Renal pelvis (tissue), 4 donors: Measurements from ENCODE around the gene PTGER1. TPM values are rescaled to one million over a fixed set of nuclear protein-coding genes. Genes with fewer than 3 reads are reported as not detected.
"Not testable (repeated sequence)": the region's sequence is repeated elsewhere in the genome, so short reads cannot be mapped to it uniquely, and the experiment has no call there.

ENCODE experiments used
- DNase-seq: peaks from one replicate; pipeline ENCODE4 v3.0.0-alpha.2; 2013
- polyA plus RNA-seq, 3 donors: library from polyadenylated mRNA; unstranded; fragments of 120-200 nt; gene quantifications; one replicate each; pipeline ENCODE4 v1.2.1, GENCODE V29; 2013; ENCODE audit not compliant: insufficient read length in 3 of 3

Gene PTGER1
- polyA plus RNA-seq, 3 donors: 5.6 to 7.0 (median 6.3) TPM

DNA sequence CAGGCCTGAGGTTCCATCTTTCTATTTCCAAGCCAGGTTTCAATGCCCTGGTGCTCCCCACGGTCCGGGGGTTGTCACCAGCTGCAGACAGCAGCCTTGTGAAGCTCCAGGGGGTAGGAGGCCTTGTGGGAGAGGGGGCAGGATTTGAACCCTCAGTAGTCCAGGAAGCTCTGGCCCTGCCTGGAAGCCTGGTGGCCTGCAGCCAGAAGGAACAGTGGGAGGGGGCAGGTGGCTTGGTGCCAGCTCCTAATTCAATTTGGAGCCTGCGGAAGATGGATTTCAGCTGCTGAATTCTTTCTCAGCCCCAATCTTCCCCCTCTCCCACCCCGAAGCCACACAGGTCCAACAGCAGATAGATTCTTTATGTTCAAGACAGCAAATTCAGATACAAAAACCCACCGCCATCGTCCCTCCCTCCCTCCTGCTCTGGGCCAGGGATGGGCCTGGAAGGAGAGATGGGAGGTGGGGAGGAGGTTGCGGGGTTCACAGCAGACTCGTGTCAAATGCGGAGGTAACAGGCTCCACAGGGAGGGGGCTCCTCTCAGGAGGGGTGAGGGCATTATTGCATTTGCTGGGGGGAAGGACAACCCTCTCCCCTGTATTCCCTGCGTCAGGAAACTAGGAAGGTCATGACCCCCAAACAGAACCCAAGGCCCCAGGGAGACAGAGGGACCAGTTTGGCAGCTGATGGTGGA is 2.4 kb upstream of the PTGER1 start:
- DNase-seq: peak; percentile 78

DNA sequence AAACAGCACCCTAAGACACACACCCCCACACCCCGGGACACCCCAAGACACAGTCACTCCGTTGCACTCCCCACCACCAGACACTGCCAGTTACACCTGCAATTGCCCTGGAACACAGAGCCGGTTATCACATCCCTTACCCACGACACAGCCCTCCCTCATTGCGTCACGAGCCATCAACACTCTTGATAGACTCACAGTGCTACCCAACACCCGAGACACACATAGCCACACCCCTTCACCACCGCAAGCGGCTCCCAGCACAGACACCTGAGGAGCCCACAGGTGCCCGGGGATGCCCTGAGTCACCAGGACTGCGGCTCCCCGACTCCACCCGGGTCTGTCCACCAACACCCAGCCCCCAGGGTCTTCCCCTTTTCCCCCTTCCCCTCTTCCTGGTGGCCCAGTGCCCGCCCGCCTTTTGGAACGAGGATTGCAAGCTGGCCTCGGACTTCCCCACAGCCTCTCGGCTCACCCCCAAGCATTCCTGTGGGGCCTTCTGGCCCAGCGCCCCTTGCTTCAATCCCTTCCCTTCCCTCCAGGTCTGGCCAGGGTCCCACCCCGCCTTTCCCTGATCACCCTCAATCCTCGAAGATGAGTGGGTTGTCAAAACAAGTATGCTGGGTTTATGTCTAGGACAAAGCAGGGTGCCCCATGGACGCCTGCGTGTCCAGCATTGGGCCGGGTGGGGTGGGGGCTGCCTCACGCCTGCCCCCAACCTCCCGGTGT is 1.7 kb upstream of the PTGER1 start:
- DNase-seq: no peak

DNA sequence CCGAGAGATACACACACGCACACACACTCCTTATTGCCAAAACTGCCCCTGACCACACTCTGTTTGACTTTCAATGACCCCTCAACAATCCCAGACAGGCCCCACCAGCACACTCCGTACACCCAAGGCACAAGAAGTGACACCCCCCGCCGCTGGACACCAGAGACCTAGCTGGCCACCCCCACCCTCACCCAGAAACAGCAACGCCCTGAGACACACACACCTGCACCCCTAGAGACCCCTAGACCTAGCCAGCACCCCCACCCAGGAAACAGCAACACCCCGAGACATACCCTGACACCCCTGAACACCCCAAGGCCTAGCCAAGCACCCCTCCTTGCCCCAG is 1.1 kb upstream of the PTGER1 start:
- DNase-seq: no peak

DNA sequence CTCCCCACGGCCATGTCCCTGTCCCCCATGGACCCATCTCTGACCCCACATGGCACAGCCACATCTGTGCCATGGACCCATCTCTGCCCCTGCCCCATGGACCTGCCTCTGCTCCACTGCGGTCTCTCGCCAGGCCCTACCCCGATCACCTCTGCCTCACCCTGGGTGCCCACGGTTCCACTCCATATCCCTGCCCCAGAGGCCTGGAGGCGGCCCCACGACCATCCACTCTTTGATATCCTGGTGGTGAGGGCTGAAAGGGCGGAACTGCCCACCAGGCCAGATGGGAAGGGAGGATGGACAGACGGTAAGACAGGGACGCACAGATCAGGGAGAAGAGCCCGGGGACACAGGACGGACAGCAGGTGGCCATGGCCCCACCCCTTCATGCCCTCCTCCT is 327 bp downstream of the PTGER1 start:
- DNase-seq: no peak

DNA sequence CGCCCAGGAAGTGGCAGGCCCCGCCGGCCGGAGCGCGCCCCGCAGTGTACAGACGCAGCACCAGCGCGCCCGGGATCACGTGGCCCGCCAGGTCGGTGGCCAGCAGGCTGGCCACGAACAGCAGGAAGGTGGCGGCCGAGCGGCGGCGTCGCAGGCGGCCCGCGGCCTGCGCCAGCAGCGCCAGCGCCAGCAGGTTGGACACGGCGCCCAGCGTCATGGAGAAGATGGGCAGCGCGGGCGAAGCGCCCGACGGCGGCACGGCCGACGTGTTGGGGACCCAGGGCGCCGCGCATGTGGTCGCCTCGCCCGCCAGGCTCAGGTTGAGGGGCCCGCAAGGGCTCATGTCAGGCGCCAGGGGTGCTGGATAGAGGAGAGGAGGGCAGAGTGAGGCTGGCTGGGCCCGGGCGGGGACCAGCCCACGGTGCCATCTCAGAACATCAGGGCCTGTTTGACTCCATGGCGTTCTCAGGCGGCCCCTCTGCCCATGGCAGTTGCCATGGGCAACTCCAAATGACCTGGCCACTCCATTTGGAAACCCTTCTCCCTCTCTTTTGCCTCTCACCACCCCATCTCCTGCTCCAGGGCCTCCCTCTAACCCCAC is 1.1 kb downstream of the PTGER1 start:
- no peak for DNase-seq

DNA sequence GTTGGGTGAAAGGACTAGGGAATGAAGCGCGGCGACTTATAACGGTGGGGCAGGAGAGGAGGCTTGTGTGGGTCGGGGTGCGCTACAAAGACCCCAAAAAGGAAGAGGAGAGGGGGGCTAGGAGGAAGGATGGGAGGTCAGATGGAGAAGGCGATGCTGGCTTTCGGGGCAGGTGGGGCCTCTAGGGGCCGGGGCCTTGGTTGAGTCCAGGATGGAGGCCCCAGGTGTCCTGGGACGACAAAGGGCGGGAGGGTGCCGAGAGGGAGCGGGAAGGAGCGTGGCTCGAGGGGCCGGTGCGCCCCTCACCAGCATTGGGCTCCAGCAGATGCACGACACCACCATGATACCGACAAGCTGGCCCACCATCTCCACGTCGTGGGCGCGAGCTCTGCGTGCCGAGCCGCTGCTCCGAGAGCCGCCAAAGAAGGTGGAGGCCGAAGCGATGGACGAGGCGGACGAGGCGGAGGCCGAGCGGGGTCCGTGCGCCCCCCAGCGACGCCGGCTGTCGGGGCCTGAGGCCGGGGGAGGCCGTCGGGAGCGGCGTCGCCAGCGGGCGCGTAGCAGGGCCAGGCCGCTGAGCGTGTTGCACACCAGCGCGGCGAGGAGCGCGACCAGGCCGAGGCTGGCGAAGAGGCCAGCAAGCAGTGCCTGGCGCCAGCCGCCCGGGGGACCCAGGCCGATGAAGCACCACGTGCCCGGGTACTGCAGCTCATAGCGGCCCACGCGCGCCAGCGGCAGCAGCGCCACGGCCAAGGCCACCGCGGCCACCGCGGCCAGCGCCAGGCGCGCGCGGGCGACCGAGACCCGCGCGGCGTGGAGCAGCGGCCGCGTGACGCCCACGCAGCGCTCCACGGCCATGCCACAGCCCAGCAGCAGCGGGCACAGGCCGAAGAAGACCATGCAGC is 1.8 kb downstream of the PTGER1 start:
- DNase-seq: no peak

DNA sequence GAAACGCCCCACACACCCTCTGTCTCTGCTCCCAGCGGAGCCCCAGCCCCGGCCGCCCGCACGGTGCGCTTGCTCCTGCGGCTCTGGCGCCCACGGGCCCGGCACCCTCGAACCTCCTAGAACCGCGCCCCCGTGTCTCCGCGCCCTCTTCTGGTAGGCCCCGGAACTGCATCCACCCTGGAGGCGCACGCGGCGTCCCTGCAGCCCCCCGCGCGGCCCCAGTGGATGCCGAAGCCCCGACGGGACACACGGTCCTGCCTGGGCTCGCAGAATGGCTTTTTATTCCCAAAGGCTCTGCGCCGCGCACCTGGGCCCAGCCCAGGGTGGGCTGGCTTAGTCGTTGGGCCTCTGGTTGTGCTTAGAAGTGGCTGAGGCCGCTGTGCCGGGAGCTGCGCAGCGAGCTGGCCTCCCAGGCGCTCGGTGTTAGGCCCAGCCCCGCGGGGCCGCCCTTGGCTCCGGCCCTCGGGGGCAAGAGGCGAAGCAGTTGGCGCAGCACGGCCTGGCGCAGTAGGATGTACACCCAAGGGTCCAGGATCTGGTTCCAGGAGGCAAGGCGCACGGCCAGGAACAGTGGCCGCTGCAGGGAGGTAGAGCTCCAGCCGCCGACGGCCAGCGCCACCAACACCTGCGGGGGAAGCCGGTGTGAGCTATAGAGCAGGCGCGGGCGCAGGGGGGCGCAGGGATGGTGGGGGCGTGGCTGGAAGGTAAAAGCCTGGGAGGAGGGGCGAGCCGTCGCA is 2.8 kb downstream of the PTGER1 start:
- no peak for DNase-seq

DNA sequence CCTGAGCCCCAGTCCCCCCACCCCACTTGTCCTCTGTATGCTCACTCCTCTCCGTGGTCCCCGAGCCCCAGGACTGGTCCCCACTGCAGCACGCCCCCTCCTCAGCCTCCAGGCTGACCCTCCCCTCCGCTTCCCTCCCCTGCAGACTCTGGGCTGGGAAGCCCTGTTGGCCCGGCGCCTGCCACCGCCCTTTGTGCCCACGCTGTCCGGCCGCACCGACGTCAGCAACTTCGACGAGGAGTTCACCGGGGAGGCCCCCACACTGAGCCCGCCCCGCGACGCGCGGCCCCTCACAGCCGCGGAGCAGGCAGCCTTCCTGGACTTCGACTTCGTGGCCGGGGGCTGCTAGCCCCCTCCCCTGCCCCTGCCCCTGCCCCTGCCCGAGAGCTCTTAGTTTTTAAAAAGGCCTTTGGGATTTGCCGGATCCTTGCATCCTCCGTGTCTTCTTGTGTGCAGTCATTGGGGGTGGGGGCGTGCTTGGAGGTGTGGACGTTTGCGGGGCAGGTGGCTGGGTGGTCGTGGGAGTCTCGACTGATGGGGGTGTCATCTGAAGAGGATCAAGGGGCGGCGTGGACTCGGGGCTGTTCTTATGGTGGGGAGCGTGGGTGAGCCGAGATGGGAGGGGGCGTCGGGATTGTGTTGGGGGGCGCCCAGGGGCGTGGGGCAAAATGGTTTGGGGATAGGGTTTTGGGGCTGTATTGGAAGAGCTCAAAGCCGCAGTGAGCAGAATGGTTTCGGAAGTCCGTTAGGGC is 3.5 kb downstream of the PTGER1 start:
- DNase-seq: no peak

DNA sequence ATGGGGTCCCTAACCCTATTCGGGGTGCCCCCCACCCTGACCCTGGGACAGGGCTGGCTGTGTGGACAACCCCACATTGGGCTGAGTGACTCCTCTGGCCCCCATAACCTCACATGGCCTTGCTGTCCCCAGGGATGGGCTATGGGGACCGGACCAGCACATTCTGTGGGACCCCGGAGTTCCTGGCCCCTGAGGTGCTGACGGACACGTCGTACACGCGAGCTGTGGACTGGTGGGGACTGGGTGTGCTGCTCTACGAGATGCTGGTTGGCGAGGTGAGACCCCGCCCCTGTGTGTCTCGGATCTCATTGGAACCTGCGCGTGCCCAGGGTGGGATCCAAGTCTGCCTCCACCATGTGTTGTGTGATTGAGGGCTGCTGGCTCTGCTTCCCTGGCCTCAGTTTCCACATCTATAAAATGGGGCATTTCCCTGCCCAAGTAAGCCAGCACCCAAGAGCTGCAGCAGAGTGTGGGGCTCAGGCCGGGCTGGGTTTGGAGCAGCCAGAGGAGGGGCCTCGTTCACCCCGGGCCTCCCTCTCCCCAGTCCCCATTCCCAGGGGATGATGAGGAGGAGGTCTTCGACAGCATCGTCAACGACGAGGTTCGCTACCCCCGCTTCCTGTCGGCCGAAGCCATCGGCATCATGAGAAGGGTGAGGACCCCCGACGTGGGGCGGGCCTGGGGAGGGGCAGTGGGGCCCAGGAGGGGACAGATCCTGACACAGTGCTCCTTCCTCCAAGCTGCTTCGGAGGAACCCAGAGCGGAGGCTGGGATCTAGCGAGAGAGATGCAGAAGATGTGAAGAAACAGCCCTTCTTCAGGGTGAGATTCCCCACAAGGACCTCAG is 4.9 kb downstream of the PTGER1 start:
- DNase-seq: no peak

DNA sequence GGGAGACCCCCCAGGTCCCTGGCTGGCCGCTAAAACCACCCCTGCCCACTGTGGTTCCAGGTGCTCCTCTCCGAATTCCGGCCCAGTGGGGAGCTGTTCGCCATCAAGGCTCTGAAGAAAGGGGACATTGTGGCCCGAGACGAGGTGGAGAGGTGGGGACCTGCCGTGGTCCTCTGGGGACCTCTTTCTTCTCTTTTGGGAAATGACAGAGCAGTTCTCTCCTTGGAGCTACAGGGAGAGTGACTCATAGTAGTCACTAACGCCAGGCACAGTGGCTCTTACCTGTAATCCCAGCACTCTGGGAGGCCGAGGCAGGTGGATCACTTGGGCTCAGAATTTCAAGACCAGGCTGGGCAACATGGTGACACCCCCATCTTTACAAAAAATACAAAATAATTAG is 7.3 kb downstream of the PTGER1 start:
- DNase-seq: no peak

DNA sequence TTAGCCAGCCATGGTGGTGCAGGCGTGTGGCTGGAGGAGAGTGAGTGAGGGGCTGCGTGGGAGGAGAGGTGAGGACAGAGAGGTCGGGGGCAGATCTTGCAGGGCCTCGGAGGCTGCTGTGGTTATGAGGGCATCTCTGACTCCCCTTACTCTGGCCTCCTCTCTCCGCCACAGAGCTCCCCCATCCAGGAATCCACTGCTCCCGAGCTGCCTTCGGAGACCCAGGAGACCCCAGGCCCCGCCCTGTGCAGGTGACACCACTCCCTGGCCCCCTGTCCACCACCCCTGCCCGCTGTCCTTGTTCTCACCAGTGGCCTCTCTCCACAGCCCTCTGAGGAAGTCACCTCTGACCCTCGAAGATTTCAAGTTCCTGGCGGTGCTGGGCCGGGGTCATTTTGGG is 7.8 kb downstream of the PTGER1 start:
- no peak for DNase-seq

DNA sequence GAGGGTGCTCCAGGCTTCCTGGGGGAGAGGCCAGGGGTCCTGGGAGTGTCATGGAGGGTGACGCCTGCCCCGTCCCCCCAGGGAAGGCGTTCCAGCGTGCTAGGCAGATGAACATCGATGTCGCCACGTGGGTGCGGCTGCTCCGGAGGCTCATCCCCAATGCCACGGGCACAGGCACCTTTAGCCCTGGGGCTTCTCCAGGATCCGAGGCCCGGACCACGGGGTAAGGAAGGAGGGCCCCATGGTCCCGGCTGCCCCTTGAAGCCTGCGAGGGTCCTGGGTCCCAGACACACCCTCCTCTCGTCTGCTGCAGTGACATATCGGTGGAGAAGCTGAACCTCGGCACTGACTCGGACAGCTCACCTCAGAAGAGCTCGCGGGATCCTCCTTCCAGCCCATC is 11.4 kb downstream of the PTGER1 start:
- no peak for DNase-seq

DNA sequence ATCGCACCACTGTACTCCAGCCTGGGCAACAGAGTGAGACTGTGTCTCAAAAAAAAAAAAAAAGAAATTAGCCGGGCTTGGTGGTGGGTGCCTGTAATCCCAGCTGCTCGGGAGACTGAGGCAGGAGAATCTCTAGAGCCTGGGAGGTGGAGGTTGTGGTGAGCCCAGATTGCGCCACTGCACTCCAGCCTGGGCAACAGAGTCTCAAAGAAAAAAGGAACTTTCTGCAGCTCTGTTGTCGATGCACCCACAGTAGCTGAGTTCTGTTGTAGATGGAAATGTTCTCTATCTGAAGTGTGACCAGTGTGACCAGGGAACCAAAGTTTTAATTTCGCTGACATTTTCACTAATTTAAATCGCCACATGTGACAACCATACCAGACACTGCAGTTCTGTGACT is 12.8 kb downstream of the PTGER1 start:
- not testable (repeated sequence) for DNase-seq

DNA sequence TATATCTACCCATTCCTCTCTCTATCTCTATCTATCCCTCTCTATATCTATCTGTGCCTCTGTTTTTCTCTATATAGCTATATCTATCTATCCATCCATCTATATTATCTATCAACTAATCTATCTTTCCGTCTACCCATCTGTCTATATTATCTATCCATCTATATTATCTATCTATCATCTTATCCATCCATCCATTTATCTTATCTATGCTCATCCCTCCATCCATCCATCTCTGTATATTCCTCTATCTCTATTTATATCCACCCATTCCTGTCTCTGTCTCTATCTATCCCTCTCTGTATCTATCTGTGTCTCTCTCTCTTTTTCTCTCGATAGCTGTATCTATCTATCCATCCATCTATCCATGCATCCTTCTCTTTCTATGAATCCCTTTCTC is 14.2 kb downstream of the PTGER1 start:
- DNase-seq: no peak

DNA sequence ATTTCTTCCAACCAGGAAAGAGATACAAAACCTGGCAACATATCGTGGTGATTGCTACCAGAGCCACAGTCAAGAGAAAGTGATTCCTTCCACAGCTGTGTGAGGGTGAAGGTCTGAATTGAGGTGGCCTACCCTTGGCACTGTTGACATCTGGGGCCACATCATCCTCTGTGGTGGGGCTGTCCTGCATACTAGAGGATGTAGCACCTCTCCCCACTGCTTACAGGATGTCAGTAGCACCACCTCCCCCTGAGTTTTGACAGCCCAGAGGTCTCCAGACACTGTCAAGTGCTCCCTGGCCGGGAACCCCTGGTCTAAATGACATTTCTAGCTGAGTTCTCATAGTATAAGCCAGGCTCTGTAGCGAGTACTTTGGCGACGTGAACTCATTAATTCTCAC is 15.5 kb downstream of the PTGER1 start:
- DNase-seq: no peak

DNA sequence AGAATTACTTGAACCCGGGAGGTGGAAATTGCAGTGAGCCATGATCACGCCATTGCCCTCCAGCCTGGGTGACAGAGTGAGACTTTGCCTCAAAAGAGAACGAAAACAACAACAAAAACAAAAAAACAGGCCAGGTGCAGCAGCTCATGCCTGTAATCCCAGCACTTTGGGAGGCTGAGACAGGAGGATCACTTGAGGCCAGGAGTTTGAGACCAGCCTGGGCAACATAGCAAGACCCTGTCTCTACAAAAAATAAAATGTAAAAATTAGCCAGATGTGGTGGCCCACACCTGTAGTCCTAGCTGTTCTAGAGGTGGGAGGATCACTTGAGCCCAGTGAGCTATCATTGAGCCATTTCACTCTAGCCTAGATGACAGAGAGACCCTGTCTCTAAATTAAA is 22.9 kb downstream of the PTGER1 start:
- not testable (repeated sequence) for DNase-seq

DNA sequence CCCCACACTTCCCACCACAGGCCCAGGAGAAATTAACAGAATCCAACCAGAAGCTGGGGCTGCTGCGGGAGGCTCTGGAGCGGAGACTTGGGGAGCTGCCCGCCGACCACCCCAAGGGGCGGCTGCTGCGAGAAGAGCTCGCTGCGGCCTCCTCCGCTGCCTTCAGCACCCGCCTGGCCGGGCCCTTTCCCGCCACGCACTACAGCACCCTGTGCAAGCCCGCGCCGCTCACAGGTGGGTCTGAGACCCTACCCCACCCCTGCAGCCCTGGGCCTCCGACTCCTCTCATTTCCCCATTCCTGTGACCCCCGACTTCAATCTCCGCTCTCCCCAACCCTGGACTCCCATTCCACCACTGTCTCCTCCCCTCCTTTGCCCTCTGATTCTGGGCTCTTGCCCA is 24.3 kb downstream of the PTGER1 start:
- DNase-seq: no peak

DNA sequence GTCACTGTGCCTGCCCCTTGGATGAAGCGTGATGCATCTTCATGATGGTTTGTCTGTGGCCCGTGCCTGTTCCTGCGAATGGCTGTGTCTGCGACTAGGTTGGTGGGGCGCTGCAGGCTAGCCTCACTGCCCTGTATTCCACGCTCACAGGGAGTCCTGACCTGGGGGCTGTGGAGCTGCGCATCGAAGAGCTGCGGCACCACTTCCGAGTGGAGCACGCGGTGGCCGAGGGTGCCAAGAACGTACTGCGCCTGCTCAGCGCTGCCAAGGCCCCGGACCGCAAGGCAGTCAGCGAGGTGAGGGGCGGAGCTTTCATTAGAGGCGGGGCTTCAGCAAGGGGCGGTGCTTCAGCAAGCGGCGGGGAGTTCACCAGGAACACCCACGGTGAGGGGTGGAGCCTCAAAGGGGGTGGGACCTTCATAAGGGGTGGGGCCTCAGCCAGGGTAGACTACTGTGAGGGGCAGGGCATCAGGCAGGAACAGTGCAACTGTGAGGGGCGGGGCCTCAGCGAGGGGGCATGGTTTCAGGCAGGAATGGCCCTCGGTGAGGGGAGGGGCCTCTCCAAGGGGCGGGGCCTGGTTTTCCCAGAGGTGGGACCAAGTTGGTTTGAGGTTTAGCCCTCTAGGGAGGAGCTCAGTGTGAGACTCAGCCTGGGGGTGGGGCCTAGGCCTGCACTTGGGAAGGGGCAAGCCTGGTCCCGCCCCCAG is 24.8 kb downstream of the PTGER1 start:
- no peak for DNase-seq

DNA sequence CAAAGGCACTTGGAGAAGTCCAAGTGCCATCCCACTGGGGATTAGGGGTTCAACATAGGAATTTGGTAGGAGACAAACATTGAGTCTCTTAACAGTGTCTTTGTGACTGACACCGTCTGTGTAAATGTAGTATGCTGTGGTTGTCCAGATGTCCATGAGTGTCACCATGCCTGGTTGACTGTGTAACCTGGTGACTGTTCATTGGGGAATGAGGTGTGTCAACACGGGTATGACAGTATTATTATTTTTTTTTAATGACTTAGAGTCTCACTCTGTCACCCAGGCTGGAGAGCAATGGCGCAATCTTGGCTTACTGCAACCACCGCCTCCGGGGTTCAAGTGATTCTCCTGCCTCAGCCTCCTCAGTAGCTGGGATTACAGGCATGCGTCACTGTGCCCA is 25.8 kb downstream of the PTGER1 start:
- DNase-seq: no peak
